ENCODE measurements around the gene SLC6A5.

GRCh38 chr11:20707876-20708275, 108.5 kb downstream of the SLC6A5 start:
- TF ChIP-seq CTCF (IDR thresholded peaks at IDR 0.05) (no peak), POLR2A (IDR thresholded peaks at IDR 0.05) (no peak)
